ENCODE data around the gene TRIP12.
"Not testable (repeated sequence)": the region's sequence is repeated elsewhere in the genome, so short reads cannot be mapped to it uniquely, and the experiment has no call there.

The TRIP12 gene

GRCh38 chr2:229768235-229768634 lies 153.6 kb downstream of the TRIP12 start:
- no peak for DNase-seq (ENCODE audit: low read depth)

GRCh38 chr2:229765721-229766120 lies 156.1 kb downstream of the TRIP12 start:
- DNase-seq (ENCODE audit: low read depth), result no peak

DNA sequence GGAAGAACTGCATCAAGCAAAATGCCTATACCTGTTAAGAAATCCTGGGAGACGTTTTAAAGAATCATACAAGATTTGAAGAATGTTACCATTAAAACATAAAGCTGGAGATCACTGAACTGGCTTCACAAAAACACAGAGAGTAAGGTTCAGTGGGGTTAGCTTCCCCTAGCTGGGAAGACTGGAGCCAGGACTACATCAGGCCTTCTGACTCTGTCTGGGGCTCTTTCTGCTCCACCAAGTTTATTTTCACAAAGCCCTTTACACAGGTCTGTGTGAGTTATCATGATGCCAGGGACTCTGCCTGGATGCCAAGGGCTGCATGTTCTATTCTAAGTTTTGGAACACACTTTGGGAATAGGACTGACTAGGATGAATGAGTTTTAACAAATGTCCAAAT lies 160.1 kb downstream of the TRIP12 start:
- DNase-seq (ENCODE audit: low read depth), result no peak

- DNase-seq (ENCODE audit: low read depth), result not testable (repeated sequence)
These were observed 164.3 kb downstream of the TRIP12 start for GRCh38 chr2:229757462-229757861.

DNA sequence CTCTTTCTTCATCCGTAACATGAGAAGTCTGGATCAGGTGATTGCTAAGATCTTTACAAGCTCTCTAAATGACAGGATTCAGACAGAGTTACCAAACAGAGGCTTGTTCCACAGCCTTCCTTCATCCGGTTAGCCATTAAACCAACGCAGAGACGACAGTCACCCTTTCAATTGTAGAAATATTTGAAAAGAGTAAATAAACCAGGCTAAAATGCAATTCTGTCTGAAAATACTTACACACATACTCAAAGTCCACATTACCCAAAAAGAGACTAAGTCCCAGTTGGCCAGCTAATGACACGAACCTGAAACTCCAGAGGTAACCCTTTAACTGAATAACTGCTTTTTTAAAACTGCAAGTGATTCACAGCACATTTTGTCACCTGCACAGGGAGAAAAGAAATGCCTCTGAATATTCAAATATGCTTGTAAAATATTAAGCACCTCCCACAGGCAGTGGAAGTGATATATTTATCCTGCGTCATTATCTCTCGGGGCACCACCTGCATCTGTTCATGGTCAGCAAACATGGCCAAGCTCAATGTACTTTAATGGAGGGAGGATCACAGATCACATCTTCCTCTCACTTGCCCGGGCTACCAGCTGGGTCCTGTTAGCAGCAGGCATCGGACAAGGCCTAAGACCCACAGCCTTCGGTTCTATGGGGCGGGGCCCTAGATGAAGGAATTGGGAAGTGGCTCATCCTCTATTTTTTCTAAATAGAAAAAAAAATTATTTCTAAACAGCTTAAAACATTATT lies 168.7 kb downstream of the TRIP12 start:
- no peak for DNase-seq (ENCODE audit: low read depth)

DNA sequence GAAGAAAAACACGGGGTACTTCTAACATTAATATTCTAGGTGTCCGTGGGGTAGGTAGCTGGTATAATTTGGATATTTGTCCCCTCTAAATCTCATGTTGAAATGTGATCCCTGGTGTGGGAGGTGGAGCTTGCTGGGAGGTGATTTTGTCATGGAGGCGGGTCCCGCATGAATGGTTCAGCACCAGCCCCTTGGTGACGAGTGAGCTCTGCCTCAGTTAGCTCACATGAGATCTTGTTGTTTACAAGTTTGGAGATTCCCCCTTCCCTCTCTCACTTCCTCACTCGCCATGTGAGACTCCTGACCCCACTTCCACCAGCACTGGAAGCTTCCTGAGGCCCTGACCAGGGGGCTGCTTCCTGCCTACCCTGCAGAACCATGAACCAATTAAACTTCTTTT lies 172.0 kb downstream of the TRIP12 start:
- DNase-seq (ENCODE audit: low read depth), result no peak

DNA sequence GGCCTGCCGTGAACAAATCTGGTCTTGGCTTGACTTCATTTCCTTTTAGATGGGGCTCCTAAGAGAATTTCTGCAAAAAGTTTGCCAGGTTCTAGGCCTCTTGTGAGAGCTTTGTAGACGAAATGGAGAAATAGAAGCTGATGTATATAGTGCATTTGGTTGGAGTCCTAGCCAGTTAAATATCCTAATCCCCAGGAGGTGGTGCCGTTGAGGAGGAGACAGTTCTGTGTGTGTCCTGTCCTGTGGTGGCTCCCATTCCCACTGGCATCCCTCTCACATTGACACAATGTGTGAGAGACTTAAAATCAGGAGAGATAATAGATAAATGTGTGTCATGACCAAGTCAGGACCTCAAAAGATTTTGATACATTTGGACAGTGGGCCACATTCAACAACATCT lies 172.9 kb downstream of the TRIP12 start:
- no peak for DNase-seq (ENCODE audit: low read depth)

DNA sequence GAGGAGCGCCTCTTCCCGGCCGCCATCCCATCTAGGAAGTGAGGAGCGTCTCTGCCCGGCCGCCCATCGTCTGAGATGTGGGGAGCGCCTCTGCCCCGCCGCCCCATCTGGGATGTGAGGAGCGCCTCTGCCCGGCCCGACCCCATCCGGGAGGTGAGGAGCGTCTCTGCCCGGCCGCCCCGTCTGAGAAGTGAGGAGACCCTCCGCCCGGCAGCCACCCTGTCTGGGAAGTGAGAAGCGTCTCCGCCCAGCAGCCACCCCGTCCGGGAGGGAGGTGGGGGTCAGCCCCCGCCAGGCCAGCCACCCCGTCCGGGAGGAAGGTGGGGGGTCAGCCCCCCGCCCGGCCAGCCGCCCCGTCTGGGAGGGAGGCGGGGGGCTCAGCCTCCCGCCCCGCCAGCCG lies 179.1 kb downstream of the TRIP12 start:
- not testable (repeated sequence) for DNase-seq (ENCODE audit: low read depth)

- no peak for DNase-seq (ENCODE audit: low read depth)
These were observed 181.5 kb downstream of the TRIP12 start for GRCh38 chr2:229740279-229740678.

DNA sequence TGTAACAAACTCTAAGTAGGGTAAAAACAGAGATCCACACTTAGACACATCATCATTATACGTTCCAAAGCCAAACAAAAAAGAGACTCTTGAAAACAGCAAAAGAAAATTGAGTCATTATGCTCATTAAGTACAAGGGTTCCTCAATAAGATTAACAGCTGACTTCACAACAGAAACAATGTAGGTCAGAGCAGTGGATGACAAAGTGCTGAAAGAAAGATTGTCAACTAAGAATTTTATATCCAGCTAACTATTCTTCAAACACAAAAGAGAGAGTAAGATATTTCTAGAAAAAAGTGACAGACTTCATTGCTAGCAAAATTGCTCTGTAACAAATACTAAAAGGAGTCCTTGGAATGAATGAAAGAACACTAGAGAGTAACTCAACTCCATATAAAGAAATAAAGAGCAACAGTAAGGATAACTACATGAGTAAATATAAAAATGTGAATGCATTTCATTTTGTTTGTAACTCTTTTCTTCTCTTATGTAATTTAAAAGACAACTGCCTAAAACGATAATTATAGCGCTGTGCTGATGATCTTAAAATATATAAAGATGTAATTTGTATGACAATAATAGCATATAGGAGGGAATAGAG lies 183.7 kb downstream of the TRIP12 start:
- DNase-seq (ENCODE audit: low read depth), result no peak

DNA sequence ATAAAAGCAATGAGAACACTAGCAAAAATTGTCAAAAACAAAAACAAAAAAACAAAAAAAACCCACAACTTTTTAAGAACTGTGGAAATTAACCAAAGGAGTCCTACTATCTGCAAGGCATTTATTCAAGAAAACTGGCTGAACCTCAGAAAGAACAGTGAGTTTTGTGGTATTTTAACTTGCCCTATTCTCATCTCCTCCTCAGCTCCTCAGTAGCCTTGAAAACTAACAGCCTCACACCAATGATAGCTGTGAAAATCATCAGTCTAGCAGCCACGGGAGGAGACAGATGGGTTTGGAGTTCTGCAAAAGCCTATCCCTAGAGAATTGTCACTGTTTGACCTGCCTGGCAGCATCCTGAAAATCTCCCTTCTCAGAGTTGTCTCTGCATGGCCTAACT lies 187.4 kb downstream of the TRIP12 start:
- DNase-seq (ENCODE audit: low read depth), result no peak

DNA sequence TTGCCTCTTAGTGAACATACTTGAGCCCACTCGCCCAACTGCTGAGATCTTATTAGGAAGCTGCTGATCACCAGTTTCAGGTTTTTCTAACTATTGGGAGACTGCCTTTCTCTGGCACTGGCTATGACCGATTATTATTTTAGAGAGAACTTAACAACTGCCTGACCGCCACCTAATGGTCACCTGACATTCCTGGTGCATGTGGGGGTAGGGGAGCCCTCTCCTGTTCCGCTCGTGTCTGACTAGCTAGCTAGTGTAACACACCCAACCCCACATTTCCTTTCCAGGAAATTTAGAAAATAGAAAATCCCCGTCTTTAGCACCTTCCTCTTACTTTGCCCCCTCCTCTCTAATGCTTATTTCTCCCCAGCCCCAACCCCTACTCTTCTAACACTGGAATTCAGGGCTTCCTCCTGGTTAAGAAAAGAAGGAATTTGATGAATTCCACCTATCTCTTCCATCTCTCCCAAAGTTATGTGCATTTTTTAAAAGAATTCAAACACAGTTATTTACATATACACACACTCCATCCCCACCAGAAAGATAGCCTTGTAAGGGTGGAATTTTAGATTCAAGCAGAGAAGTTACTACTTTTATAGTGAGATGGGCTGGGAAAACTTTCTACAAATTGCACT lies 188.1 kb downstream of the TRIP12 start:
- no peak for DNase-seq (ENCODE audit: low read depth)

DNA sequence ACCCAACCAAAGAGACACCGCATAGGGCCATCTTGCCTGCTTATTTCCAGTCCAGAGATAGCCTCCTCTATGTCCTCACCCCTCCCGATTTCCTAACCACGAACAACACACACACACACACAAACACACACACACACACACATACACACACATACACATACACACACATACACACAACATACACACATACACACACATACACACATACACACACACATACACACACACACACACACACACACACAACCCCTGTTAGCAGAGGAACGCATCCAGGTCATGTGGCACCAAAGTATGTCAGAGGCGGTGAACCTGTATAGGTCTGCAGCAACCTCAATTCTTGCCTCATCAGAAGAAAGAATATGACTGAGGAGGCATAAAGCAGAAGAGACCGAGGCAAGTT lies 188.9 kb downstream of the TRIP12 start:
- no peak for DNase-seq (ENCODE audit: low read depth)

GRCh38 chr2:229731916-229732315 lies 189.9 kb downstream of the TRIP12 start:
- peak; percentile 57 for DNase-seq (ENCODE audit: low read depth)

DNA sequence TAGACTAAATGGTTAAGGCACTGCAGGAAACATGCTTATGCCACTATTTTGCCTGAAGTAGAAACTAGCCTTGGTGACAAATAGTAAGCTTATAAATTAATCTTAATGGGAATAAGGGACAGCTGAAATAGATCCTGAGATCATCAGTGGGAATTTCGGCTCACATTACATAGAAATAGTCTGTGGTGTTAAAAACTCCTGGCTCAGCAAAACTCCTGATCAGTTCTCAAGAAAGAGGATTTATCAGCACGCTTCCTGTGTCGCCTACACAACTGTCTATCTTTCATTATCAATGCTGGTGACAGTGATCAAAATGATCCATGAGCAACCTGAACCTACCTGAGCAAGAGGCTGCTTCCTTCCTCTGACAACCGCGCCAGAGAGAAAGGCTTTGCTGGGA lies 190.4 kb downstream of the TRIP12 start:
- no peak for DNase-seq (ENCODE audit: low read depth)

GRCh38 chr2:229728370-229728769 lies 193.4 kb downstream of the TRIP12 start:
- DNase-seq (ENCODE audit: low read depth), result no peak

GRCh38 chr2:229726643-229727042 lies 195.2 kb downstream of the TRIP12 start:
- DNase-seq (ENCODE audit: low read depth), result no peak

GRCh38 chr2:229725716-229726574 lies 195.9 kb downstream of the TRIP12 start:
- DNase-seq (ENCODE audit: low read depth), result peak; percentile 22

- DNase-seq (ENCODE audit: low read depth), result not testable (repeated sequence)
These were observed 198.6 kb downstream of the TRIP12 start for GRCh38 chr2:229723192-229723591.

DNA sequence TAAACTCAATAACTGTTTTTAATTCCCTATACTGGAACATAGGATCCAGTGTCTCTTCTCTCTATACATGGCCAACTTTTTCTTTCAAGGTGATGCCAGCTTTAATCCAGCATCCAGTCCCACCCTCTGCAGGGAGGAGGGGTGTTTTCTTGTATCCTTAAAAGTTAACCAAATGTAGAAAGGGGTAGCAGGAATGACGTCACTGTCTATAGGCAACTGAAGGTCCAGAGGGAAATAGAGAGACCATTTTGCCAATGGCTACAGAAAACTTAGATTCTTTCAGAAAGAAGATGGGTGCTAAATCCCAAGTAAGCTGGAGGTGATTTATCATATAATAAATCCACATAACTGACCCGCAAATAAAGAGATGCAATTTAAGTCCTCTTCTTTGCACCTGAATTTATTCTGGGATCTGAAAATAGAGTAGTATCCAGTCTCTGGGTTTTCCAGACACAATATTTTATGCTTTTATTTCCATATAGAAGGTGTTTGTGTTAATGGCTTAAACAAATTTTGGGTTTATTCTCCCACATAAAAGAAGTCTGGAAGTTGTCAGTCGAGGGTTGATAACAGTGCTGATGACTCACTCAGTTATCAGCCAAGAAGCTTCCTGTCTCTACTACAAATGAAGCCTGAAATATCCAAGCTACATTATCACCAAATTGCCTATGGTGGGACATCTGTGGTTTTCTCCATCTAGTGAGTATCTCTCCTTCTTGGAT lies 201.7 kb downstream of the TRIP12 start:
- DNase-seq (ENCODE audit: low read depth), result no peak

GRCh38 chr2:229718057-229718456 lies 203.8 kb downstream of the TRIP12 start:
- DNase-seq (ENCODE audit: low read depth), result no peak

Measured in fibroblast of the conjunctiva (primary cell).